ENCODE measurements around the gene SMIM38.

- TF ChIP-seq CTCF (conservative IDR thresholded peaks at IDR 0.05; ENCODE audit: low read depth in 2 of 2) = no peak
- no peak for TF ChIP-seq ZNF462 (CRISPR knock-in tag; IDR thresholded peaks at IDR 0.05)
- TF ChIP-seq EZH2 (IDR thresholded peaks at IDR 0.05; ENCODE audit: low read depth, unreplicated experiment) = no peak
- TF ChIP-seq JUNB (IDR thresholded peaks at IDR 0.05; ENCODE audit: unreplicated experiment) = no peak
- TF ChIP-seq POLR2AphosphoS5 (IDR thresholded peaks at IDR 0.05; ENCODE audit: low read depth) = no peak
- no peak for TF ChIP-seq EZH2phosphoT487 (IDR thresholded peaks at IDR 0.05; ENCODE audit: unreplicated experiment)
- TF ChIP-seq CREB1 (CRISPR knock-in tag; IDR thresholded peaks at IDR 0.05; ENCODE audit: low read depth) = no peak
- no peak for TF ChIP-seq STAT1 (IDR thresholded peaks at IDR 0.05; ENCODE audit: unreplicated experiment)
- no peak for TF ChIP-seq NANOG (IDR thresholded peaks at IDR 0.05; ENCODE audit: borderline replicate concordance)
- TF ChIP-seq ZNF114 (CRISPR knock-in tag; IDR thresholded peaks at IDR 0.05) = no peak
- no peak for TF ChIP-seq REST (IDR thresholded peaks at IDR 0.05; ENCODE audit: unreplicated experiment)
Measured at GRCh38 chr11:69129647-69130046, 26.1 kb upstream of the SMIM38 start.

Data from GM23338 (cell line).